ENCODE results near the gene ARHGEF9. TPM values are rescaled to one million over a fixed set of nuclear protein-coding genes. Genes with fewer than 3 reads are reported as not detected.

The ARHGEF9 gene
- total RNA-seq, 1 donor from 2014 or later, result 40.9 TPM

Small RNA genes lying within 50 kb of the gene (microRNA-seq; reads per million reads assigned to microRNA genes)
- 16.6 reads per million, percentile 32 among the genes with 10 or more reads in this experiment for gene MIR1468

All from neural crest cell (in vitro differentiated cells).